Prostate gland (tissue), 2 donors: ENCODE measurements around the gene TP53BP2.

ENCODE experiments used
- POLR2A ChIP-seq: fragments of 450-650 bp; IDR thresholded peaks from one replicate; pipeline ENCODE4 v1.6.1; 2016; ENCODE audit warnings: antibody characterized with exemption, mild to moderate bottlenecking
- POLR2AphosphoS5 ChIP-seq: sonication (generic); formaldehyde crosslinking; IDR thresholded peaks from one replicate; pipeline ENCODE4 v1.6.1; 2017; ENCODE audit warnings: antibody characterized with exemption
- TF ChIP-seq, protein P1 (sequence below), 4 experiments: fragments of 200-600 bp in 2 of 4; fragments of 450-650 bp in 2 of 4; sonication (generic) in 2 of 4; IDR thresholded peaks; 1 replicate in 3 of 4; 2 replicates in 1 of 4; pipeline ENCODE4 v1.5.1; 2016 to 2019; ENCODE audit warnings: antibody characterized with exemption in 4 of 4, mild to moderate bottlenecking in 2 of 4, moderate library complexity in 2 of 4

DNA sequence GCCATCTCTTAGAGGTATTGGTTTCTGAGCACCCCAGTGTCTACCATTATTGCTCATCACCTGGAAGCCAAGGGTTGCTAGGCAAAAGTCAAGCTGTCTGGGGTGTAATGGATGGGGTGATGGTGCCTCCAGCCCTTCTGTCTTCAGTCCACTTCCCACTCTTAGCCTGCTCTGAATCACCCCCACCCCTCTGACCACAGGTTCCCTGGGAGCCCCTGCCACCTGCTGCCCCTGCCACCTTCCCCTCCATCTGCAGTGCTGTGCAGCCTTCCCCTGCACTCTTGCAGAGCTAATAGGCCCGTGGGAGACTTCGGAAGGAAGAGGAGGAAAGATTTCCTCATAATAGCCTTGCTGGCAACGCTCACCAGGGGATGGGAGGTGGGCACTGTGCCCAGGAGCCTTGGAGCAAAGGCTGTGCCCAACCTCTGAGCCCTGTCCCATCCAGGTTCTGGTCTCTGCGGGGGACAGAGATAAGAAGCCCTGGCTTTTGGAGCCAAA, 97.9 kb downstream of the TP53BP2 start:
- TF ChIP-seq POLR2A = no peak
- TF ChIP-seq, protein P1, sequence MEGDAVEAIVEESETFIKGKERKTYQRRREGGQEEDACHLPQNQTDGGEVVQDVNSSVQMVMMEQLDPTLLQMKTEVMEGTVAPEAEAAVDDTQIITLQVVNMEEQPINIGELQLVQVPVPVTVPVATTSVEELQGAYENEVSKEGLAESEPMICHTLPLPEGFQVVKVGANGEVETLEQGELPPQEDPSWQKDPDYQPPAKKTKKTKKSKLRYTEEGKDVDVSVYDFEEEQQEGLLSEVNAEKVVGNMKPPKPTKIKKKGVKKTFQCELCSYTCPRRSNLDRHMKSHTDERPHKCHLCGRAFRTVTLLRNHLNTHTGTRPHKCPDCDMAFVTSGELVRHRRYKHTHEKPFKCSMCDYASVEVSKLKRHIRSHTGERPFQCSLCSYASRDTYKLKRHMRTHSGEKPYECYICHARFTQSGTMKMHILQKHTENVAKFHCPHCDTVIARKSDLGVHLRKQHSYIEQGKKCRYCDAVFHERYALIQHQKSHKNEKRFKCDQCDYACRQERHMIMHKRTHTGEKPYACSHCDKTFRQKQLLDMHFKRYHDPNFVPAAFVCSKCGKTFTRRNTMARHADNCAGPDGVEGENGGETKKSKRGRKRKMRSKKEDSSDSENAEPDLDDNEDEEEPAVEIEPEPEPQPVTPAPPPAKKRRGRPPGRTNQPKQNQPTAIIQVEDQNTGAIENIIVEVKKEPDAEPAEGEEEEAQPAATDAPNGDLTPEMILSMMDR (IDR thresholded peaks at IDR 0.05) = no peak
- no peak for TF ChIP-seq POLR2AphosphoS5
